Fibroblast of lung (primary cell): Measurements from ENCODE around the gene TSEN54.

Experiments used
- CTCF ChIP-seq, 2 donors: IDR thresholded peaks in 1 of 2; conservative IDR thresholded peaks in 1 of 2; 1 replicate in 1 of 2; 2 replicates in 1 of 2; pipeline ENCODE4 v1.5.1; 2011 to 2012; ENCODE audit warnings: low read length in 2 of 2, control low read depth in 1 of 2, inconsistent platforms in 1 of 2, low read depth in 1 of 2, mild to moderate bottlenecking in 1 of 2
- EZH2 ChIP-seq: IDR thresholded peaks from 2 replicates; pipeline ENCODE4 v1.5.1; 2012; ENCODE audit warnings: low read length, control low read depth, mild to moderate bottlenecking; ENCODE audit errors: missing control alignments

GRCh38 chr17:75557075-75557851 is 40.9 kb downstream of the TSEN54 start:
- TF ChIP-seq CTCF (conservative IDR thresholded peaks at IDR 0.05 in 1 of 2, IDR thresholded peaks at IDR 0.05 in 1 of 2; ENCODE audit: low read depth in 1 of 2, low read length in 2 of 2), result no peak
- TF ChIP-seq EZH2, result no peak
